IPS DF 19.7 (cell line): ENCODE results near the gene RACGAP1.

ENCODE experiments used
- DNase-seq: peaks from one replicate; pipeline ENCODE4 v3.0.0-alpha.2; 2013; ENCODE audit warnings: low read depth, low spot score

RACGAP1 gene

GRCh38 chr12:49955899-49956662, 69.2 kb downstream of the RACGAP1 start:
- DNase-seq, result no peak

- no peak for DNase-seq
Measured at GRCh38 chr12:49954863-49955830, 70.1 kb downstream of the RACGAP1 start.

- DNase-seq, result no peak
Measured at GRCh38 chr12:49953961-49954846, 71.1 kb downstream of the RACGAP1 start.

- DNase-seq, result no peak
Measured at GRCh38 chr12:49953151-49953550, 72.1 kb downstream of the RACGAP1 start.

- no peak for DNase-seq
Measured at GRCh38 chr12:49952391-49953055, 72.8 kb downstream of the RACGAP1 start.

- DNase-seq, result no peak
Measured at GRCh38 chr12:49951411-49952240, 73.7 kb downstream of the RACGAP1 start.

GRCh38 chr12:49950273-49951251, 74.7 kb downstream of the RACGAP1 start, which contains the start of gene AQP2:
Gene AQP2 (plus strand): TSS chr12:49950737. CDS start chr12:49950831, 94 bp downstream.
- no peak for DNase-seq

GRCh38 chr12:49949866-49950265, 75.4 kb downstream of the RACGAP1 start:
- no peak for DNase-seq

- no peak for DNase-seq
Measured at GRCh38 chr12:49948866-49949845, 76.1 kb downstream of the RACGAP1 start.

- DNase-seq, result no peak
Measured at GRCh38 chr12:49947593-49948226, 77.6 kb downstream of the RACGAP1 start.

- DNase-seq, result no peak
Measured at GRCh38 chr12:49946497-49946896, 78.8 kb downstream of the RACGAP1 start.

GRCh38 chr12:49946086-49946485, 79.2 kb downstream of the RACGAP1 start:
- no peak for DNase-seq

GRCh38 chr12:49945394-49946080, 79.8 kb downstream of the RACGAP1 start:
- DNase-seq, result peak; percentile 63

- DNase-seq, result no peak
Measured at GRCh38 chr12:49944718-49945117, 80.6 kb downstream of the RACGAP1 start.

- no peak for DNase-seq
Measured at GRCh38 chr12:49944046-49944445, 81.2 kb downstream of the RACGAP1 start.

- no peak for DNase-seq
Measured at GRCh38 chr12:49943625-49943960, 81.7 kb downstream of the RACGAP1 start.
